ENCODE results near the gene MESP1.

- TF ChIP-seq EZH2 (optimal IDR thresholded peaks at IDR 0.05; ENCODE audit: low read depth, low read length), result no peak
- TF ChIP-seq CTCF (IDR thresholded peaks at IDR 0.05; ENCODE audit: low read length), result no peak
- no peak for TF ChIP-seq EZH2phosphoT487 (IDR thresholded peaks at IDR 0.05; ENCODE audit: low read length)
Observed at GRCh38 chr15:89758981-89759380, 7.9 kb upstream of the MESP1 start.
